Chondrocyte (in vitro differentiated cells): ENCODE measurements around the gene FOXN1. TPM values are rescaled to one million over a fixed set of nuclear protein-coding genes. Genes with fewer than 3 reads are reported as not detected.
A peak's percentile ranks its signal among the peaks of the same experiment; 100 is the strongest.
"Not testable (repeated sequence)": the region's sequence is repeated elsewhere in the genome, so short reads cannot be mapped to it uniquely, and the experiment has no call there.

ENCODE experiments used
- DNase-seq: peaks from one replicate; pipeline ENCODE4 v3.0.0; 2021; ENCODE audit warnings: mixed read lengths, low spot score
- H3K27ac Mint-ChIP-seq: one replicate; pipeline ENCODE4 v1.8.0; 2021; ENCODE audit warnings: mild to moderate bottlenecking, moderate library complexity, mixed read lengths; ENCODE audit not compliant: unreplicated experiment
- H3K27me3 Mint-ChIP-seq: 2 replicates; pipeline ENCODE4 v1.8.0; 2021; ENCODE audit warnings: low read depth, mixed read lengths
- H3K36me3 Mint-ChIP-seq: 2 replicates; pipeline ENCODE4 v1.8.0; 2021; ENCODE audit warnings: low read depth, mixed read lengths
- H3K4me1 Mint-ChIP-seq: 2 replicates; pipeline ENCODE4 v1.8.0; 2021; ENCODE audit warnings: low read depth, mild to moderate bottlenecking, mixed read lengths
- H3K4me3 Mint-ChIP-seq: one replicate; pipeline ENCODE4 v1.8.0; 2021; ENCODE audit warnings: mild to moderate bottlenecking, moderate library complexity, mixed read lengths; ENCODE audit not compliant: unreplicated experiment
- H3K9me3 Mint-ChIP-seq: 2 replicates; pipeline ENCODE4 v1.8.0; 2021; ENCODE audit warnings: low read depth, mixed read lengths
- CTCF ChIP-seq: fragments of 200-600 bp; sonication (generic); IDR thresholded peaks from 2 replicates; pipeline ENCODE4 v1.5.0; 2021; ENCODE audit warnings: antibody characterized with exemption, mild to moderate bottlenecking, moderate library complexity
- total RNA-seq: library from RNA; stranded (reverse); gene quantifications from 3 replicates; pipeline ENCODE4 v1.2.1, GENCODE V29; 2021

The FOXN1 gene
- total RNA-seq, 1 donor from 2014 or later: not detected

GRCh38 chr17:28466521-28467048, 39.6 kb upstream of the FOXN1 start:
- TF ChIP-seq CTCF: no peak
- Mint-ChIP-seq H3K4me1 (no peaks in the 10 kb centered on the region), H3K36me3 (no peaks in the 10 kb centered on the region), H3K27me3 (peaks cover 51% of the 10 kb centered on the region), H3K4me3 (no peak overlapping the region), H3K27ac (no peak overlapping the region), H3K9me3 (no peaks in the 10 kb centered on the region)
- DNase-seq: no peak

- TF ChIP-seq CTCF: no peak
- Mint-ChIP-seq H3K9me3 (no peaks in the 10 kb centered on the region), H3K27me3 (peaks cover 59% of the 10 kb centered on the region), H3K27ac (no peak overlapping the region), H3K4me1 (no peaks in the 10 kb centered on the region), H3K36me3 (no peaks in the 10 kb centered on the region), H3K4me3 (no peak overlapping the region)
- peak; percentile 13 for DNase-seq
Measured at GRCh38 chr17:28467456-28468025, 38.6 kb upstream of the FOXN1 start.

- not testable (repeated sequence) for H3K9me3 Mint-ChIP-seq, H3K4me3 Mint-ChIP-seq, H3K27ac Mint-ChIP-seq, H3K4me1 Mint-ChIP-seq, H3K36me3 Mint-ChIP-seq
- peaks cover 57% of the 10 kb centered on the region for H3K27me3 Mint-ChIP-seq
- DNase-seq: peak; percentile 12
Measured at GRCh38 chr17:28468033-28468735, 38.0 kb upstream of the FOXN1 start.

GRCh38 chr17:28468781-28469180, 37.4 kb upstream of the FOXN1 start:
- Mint-ChIP-seq H3K4me3 (no peak overlapping the region), H3K36me3 (no peaks in the 10 kb centered on the region), H3K27me3 (peaks cover 60% of the 10 kb centered on the region), H3K9me3 (no peaks in the 10 kb centered on the region), H3K27ac (no peak overlapping the region), H3K4me1 (no peaks in the 10 kb centered on the region)
- DNase-seq: no peak
- TF ChIP-seq CTCF: no peak

GRCh38 chr17:28469376-28469775, 36.8 kb upstream of the FOXN1 start:
- no peak overlapping the region for H3K4me3 Mint-ChIP-seq
- no peaks in the 10 kb centered on the region for H3K36me3 Mint-ChIP-seq
- DNase-seq: peak; percentile 21
- H3K9me3 Mint-ChIP-seq: no peaks in the 10 kb centered on the region
- H3K27ac Mint-ChIP-seq: no peak overlapping the region
- no peaks in the 10 kb centered on the region for H3K4me1 Mint-ChIP-seq
- no peak for TF ChIP-seq CTCF
- H3K27me3 Mint-ChIP-seq: peaks cover 63% of the 10 kb centered on the region
